Pulmonary artery endothelial cell (primary cell): ENCODE data around the gene C8A. TPM values are rescaled to one million over a fixed set of nuclear protein-coding genes. Genes with fewer than 3 reads are reported as not detected.

ENCODE experiments used
- DNase-seq: peaks from one replicate; pipeline ENCODE4 v3.0.0-alpha.2; 2011; ENCODE audit warnings: low read depth, low spot score
- total RNA-seq: library from RNA; depleted of rRNA; stranded (reverse); fragments of >200 nt; gene quantifications from 2 replicates; pipeline ENCODE4 v1.2.3, GENCODE V29; 2014

Gene C8A
- not detected in 2 replicates for total RNA-seq

GRCh38 chr1:56854521-56855099, at the start of gene C8A:
Gene C8A, plus strand, starts transcription at chr1:56854797. Its CDS starts 105 bp downstream, at chr1:56854902.
- DNase-seq = no peak

DNA sequence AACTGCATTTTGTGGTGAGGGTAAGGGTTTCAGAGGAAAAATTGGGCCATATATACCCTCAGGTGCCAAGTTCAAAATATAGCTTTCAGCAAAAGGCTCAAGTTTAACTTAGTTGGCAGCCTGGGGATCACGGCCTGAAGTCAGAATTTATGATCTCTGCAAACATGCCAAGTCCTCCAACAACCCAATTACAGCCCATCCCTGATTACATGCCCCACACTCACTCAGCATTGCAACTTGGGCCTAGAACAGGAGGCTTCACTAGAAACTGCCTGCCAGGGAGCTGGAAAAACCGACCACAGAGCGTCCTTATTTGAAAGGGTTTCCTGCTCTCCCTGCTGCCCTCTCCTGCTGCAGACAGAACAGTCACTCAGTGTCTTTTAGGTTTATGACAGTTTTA, 47.8 kb upstream of the C8A start:
- DNase-seq = no peak

DNA sequence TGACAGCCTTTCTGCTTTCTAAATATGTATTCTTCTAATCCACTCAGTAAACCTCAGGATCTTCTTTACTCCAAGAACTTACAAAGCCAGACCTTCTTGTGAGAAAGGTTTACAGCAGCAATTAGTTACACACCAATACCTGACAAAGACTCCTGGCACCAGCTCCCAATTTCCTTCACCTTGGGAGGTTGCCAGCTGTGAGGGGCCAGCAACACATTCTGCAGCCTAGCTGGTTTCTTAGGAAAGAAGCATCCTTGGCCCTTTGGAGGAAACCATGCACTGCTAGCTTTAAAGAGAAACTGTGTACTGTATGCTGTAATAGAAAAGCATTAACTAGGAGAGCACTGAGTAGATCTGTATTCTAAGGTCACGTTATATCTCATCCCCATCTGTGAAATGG, 46.2 kb upstream of the C8A start:
- no peak for DNase-seq

- no peak for DNase-seq
Observed at GRCh38 chr1:56811331-56811730, 43.3 kb upstream of the C8A start.

- DNase-seq = no peak
Observed at GRCh38 chr1:56814205-56814604, 40.4 kb upstream of the C8A start.

- DNase-seq = no peak
Observed at GRCh38 chr1:56816264-56816663, 38.3 kb upstream of the C8A start.

DNA sequence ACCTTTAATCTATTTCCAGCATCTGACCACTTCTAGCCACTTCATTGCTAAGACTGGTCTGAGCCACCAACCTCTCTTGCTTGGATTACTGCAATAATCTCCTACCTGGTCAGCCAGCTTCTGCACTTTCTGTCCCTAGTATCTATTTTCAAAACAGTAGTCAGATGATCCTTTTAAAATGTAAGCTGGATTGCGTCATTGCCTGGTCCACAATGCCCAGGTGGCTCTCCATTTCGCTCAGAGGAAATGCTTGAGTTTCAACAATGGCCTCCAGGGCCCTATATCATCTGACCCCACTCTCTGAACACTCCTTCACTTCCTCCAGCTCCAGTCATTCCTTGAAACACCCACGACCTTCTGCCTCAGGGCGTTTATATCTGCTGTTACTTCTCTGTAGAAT, 37.7 kb upstream of the C8A start:
- no peak for DNase-seq

DNA sequence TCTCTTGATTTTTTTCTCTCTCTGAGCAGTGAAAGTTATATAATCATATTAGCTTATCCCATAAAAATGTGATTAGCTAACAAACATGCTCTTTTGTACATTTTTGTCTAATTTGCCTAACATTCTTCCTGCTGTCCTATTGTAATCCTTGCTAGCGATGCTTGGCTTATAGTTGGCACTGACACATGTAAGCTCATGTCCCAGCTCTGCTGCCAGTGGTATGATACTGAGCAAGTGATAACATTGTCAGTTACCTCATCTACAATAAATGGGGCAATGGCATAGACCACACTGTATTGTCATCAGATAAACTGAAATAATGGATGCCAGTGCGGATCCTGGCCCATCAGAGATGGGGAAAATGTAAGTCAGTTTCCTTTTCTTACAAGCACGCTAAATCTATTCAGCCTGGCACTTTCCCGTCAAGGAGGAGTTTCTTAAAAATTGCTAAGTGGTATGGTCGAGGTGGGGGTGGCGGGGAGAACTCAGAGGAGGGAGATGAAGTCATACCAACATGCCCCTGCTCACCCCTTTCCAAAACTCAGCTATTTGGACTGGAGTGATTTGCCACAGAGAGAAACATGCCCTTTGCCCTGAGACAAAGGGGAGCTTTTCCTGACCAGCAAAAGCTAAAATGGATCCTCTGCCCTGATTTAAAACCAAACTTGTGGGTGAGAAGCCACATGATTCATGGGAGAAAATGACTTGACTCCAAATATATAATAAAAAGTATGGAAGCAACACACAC, 36.7 kb upstream of the C8A start:
- no peak for DNase-seq

GRCh38 chr1:56819387-56819899, 35.2 kb upstream of the C8A start, which contains the start of gene FYB2:
Gene FYB2, minus strand, starts transcription at chr1:56819404. Its CDS starts 114 bp downstream, at chr1:56819290.
- DNase-seq = no peak

GRCh38 chr1:56820755-56821461, 33.7 kb upstream of the C8A start:
- no peak for DNase-seq

- DNase-seq = no peak
Observed at GRCh38 chr1:56821462-56821797, 33.2 kb upstream of the C8A start.

GRCh38 chr1:56824271-56824670, 30.3 kb upstream of the C8A start:
- DNase-seq = no peak

DNA sequence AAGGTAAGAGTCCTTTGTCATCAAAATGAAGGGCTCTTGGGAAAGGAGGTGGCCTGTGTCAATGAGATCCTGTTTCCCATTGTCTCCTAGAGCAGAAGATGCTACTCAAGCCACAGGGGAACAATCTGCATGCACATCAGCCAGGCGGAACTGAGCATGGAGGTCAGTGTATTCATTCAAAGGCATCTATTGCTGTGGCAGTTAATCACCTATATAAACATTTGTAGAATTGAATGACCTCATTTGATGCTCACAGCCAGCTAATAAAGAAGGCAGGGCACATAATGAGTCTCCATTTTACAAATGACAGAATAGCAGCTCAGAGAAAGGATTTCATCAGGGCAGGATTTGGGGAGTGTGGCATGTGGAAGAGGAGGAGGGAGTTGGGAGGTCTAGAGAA, 29.7 kb upstream of the C8A start:
- no peak for DNase-seq

DNA sequence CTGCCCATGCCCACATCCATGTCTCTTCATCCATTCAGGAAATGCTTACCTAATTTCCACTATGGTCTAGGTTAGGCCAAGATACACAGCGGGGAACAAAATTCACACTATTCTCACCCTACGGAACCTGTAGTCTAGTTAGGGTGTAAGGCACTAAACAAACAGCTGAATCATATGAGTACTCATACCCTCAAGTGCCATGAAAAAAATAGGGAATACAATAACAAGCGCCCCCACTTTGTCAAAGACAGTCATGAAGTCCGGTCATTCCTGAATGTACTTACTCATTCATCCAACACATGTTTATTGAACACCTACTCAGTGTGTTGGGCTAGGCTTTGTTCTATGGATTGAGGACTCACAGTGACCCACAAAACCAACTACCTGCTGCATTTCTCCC, 29.2 kb upstream of the C8A start:
- no peak for DNase-seq

DNA sequence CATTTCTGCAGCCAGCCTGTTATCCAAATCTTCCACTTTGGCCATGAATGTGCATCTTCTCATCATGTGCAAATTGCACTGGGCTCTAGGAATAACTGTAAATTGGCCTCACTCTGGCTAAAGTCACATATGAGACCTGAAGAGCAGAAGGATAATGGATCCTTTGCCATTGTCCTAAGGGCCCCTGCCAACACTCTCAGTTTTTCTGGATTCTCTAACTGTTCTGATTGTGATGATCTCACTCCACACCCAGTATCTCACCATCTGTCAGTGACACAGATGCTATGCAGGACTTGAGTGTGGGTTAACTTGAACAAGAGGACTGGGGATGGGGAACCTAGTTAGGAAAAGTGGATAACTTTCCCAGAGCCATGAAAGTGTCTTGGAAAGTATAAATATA, 26.9 kb upstream of the C8A start:
- no peak for DNase-seq

DNA sequence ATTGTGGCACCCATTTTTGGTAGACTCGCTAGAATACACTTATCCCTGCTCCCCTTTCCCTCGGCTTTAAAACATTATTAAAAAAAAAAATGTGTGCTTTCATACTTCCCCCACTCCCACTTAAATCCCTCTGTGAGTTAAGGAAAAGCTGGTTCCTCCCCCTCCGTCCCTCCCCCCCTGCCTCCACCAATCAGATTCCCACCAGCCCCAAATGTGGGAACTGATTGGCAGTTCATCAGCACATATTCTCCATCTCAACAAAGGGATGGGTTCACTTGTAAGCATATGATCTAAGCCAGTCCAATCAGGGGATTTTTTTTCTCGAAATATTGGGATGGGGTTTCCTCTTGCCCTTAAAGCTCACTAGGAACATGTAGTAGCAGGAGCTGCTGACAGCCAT, 24.5 kb upstream of the C8A start:
- DNase-seq = no peak

GRCh38 chr1:56831871-56832693, 22.5 kb upstream of the C8A start:
- DNase-seq = peak; percentile 85

DNA sequence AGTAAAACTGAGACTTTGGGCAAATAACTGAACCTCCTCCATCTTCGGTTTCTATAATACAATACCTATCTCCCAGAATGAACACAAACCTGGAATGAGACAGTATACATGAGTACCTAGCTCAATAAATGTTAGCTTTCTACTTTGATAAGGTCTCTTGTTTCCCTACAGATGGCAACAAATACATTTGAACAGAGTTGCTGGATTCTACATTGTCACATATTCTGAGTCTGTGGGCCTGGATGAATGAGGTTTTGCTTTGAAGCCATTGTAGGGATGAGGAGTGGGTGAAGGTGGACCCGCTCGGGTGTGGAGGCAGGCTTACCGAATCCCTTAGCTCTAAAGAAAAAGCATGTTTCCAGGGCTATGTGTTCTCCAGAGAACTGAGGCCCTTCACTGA, 21.5 kb upstream of the C8A start:
- no peak for DNase-seq

DNA sequence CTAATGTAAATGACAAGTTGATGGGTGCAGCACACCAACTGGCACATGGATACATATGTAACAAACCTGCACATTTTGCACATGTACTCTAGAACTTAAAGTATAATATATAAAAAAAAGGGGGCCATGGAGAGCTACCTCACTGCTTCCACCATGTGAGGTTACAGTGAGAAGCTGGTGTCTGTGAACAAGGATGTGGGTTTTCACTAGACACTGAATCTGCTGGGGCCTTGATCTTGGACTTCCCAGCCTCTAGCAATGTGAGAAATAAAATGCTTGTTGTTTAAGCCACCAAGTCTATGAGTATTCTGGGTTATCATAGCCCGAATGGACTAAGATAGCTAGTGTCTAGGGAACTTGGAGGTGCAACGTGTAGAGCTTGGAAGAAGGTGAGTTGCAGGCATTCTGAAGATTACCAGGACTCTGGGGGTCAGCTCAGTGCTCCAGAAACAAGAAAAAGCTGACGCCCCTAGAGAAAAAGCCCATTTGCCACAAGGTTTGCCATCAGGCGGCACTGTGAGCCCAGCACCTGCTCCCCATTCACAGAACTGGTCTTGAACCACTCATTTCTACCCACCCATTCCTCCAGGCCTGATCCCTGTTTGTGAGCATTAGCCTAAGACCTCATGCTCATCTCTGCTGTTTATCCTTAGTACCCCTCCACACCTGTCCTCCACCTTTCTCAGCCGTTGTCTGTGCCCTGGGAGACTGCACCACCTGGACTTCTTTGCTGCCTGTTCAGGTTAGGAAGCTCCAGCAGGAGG, 20.3 kb upstream of the C8A start:
- DNase-seq = no peak

GRCh38 chr1:56835657-56836056, 18.9 kb upstream of the C8A start:
- no peak for DNase-seq

- no peak for DNase-seq
Observed at GRCh38 chr1:56836359-56836758, 18.2 kb upstream of the C8A start.
